ENCODE measurements around the gene GPD2. TPM values are rescaled to one million over a fixed set of nuclear protein-coding genes. Genes with fewer than 3 reads are reported as not detected.

The GPD2 gene
- total RNA-seq, 1 experiment from 2014 or later, result 58.3 TPM

DNA sequence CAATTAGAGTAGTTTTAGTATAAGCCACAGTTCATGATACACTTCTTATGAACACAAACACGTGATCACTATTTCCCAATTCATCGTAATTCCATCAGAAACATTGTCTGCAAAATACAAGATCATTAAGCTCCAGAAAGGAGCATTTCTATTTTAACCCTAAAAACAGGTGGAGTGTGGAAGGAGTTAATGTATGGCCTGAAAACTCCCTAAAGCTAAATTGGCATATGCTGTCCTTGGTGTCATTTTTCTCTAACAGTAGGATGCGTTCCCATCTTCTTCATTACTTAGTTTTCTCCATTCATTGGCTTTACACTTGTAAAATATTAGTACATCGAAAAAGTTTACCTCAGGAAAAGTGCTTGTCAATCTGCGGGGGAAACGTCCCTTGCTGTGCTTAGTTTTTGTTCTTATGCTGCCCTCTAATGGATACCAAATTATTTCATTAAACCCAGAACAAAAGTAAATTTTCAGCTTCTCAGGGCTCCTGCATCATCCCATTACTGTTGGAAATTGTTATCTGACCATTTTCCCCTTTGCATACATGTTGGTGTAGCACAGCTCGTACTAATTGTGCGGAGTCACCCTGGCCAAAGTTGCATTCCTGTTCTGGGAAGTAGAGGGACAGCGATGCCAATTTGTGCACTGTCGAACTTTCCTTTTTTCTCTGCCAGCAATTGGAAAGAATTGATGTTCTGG is 153.4 kb downstream of the GPD2 start:
- peaks cover 13% of the 10 kb centered on the region; the same call in 1 of the 2 replicates for H3K4me1 ChIP-seq
- ChIA-PET POLR2A (no interaction called here), CTCF (interaction anchor here (0.6 to 1.5 kb wide), 6 partner anchors 184 to 847 kb away, joined by 3 to 7 read pairs (median 3); no protein-coding TSS in a partner anchor)
- Mint-ChIP-seq H3K36me3 (ENCODE audit: insufficient read depth, unreplicated experiment) (no peaks in the 10 kb centered on the region), H3K4me1 (ENCODE audit: low read depth, unreplicated experiment) (peaks cover 13% of the 10 kb centered on the region), H3K27ac (ENCODE audit: unreplicated experiment) (no peak overlapping the region), H3K27me3 (ENCODE audit: insufficient read depth, unreplicated experiment) (no peaks in the 10 kb centered on the region), H3K4me3 (ENCODE audit: unreplicated experiment) (no peak overlapping the region), H3K9me3 (ENCODE audit: unreplicated experiment) (no peaks in the 10 kb centered on the region)
- TF ChIP-seq, protein P1, sequence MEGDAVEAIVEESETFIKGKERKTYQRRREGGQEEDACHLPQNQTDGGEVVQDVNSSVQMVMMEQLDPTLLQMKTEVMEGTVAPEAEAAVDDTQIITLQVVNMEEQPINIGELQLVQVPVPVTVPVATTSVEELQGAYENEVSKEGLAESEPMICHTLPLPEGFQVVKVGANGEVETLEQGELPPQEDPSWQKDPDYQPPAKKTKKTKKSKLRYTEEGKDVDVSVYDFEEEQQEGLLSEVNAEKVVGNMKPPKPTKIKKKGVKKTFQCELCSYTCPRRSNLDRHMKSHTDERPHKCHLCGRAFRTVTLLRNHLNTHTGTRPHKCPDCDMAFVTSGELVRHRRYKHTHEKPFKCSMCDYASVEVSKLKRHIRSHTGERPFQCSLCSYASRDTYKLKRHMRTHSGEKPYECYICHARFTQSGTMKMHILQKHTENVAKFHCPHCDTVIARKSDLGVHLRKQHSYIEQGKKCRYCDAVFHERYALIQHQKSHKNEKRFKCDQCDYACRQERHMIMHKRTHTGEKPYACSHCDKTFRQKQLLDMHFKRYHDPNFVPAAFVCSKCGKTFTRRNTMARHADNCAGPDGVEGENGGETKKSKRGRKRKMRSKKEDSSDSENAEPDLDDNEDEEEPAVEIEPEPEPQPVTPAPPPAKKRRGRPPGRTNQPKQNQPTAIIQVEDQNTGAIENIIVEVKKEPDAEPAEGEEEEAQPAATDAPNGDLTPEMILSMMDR (IDR thresholded peaks at IDR 0.05; ENCODE audit: insufficient read depth in 1 of 2, low read depth in 1 of 2, low read length in 1 of 2, severe bottlenecking in 1 of 2, unreplicated experiment in 1 of 2), result peak; percentile 49 to 51
- DNase-seq, result peak in 1 of 2 experiments; percentile 33
- no TSS peak for BruUV-seq (replicated peaks)
- no peaks in the 10 kb centered on the region for H3K27me3 ChIP-seq (replicated peaks; ENCODE audit: control insufficient read depth, insufficient read depth, low read length)
- intact Hi-C loops (cut with micrococcal nuclease; ENCODE audit: unreplicated experiment), result loop anchor here (1.0 to 10.0 kb wide), 10 partner anchors 153 to 1212 kb away; partner anchors contain the start of gene GPD2
- H3K36me3 ChIP-seq (ENCODE audit: control insufficient read depth, insufficient read depth, low read length), result no peaks in the 10 kb centered on the region
- H3K9me3 ChIP-seq, result no peaks in the 10 kb centered on the region
- no peak overlapping the region for H3K4me3 ChIP-seq (ENCODE audit: low read depth, low read length)

DNA sequence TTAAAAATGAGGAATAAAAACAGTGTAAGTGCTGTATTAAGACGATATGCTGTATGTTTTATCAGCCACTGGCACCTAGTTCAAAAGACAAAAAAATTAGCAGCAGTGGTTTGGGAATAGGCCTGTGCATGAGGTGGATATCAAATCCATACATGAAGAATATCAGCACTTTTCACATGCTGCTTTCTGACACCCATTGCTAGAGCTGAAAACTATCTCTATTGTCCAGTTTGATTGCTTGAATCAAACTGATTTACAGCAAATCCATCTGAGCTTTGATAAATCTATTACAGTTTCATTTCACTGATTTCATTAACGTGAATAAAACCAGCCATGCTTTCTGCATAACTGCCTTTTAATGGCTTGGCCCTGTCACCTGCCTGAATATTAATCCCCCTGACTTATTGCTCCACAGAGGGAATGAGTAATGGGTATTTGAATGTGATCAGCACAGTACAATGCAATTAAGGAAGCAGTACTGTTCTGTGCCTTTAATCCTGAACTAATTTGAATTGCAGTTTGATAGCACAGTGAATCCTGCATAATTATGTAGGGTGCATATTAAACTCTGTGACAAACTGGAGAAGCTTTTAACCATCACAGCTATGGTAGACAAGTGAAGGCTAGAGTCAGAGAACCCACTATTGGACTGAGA is 154.0 kb downstream of the GPD2 start:
- Mint-ChIP-seq H3K27me3 (ENCODE audit: insufficient read depth, unreplicated experiment) (no peaks in the 10 kb centered on the region), H3K36me3 (ENCODE audit: insufficient read depth, unreplicated experiment) (no peaks in the 10 kb centered on the region), H3K27ac (ENCODE audit: unreplicated experiment) (no peak overlapping the region), H3K4me3 (ENCODE audit: unreplicated experiment) (no peak overlapping the region), H3K4me1 (ENCODE audit: low read depth, unreplicated experiment) (peaks cover 13% of the 10 kb centered on the region), H3K9me3 (ENCODE audit: unreplicated experiment) (no peaks in the 10 kb centered on the region)
- ChIA-PET POLR2A (no interaction called here), CTCF (interaction anchor here (0.6 to 1.5 kb wide), 6 partner anchors 184 to 848 kb away, joined by 3 to 7 read pairs (median 3); no protein-coding TSS in a partner anchor)
- DNase-seq, result no peak
- TF ChIP-seq, protein P1 (IDR thresholded peaks at IDR 0.05; ENCODE audit: insufficient read depth in 1 of 2, low read depth in 1 of 2, low read length in 1 of 2, severe bottlenecking in 1 of 2, unreplicated experiment in 1 of 2), result no peak
- intact Hi-C loops (cut with micrococcal nuclease; ENCODE audit: unreplicated experiment), result loop anchor here (5.0 to 10.0 kb wide), 3 partner anchors 433 to 602 kb away; no protein-coding TSS in a partner anchor
- H3K4me3 ChIP-seq (ENCODE audit: low read depth, low read length), result no peak overlapping the region
- H3K27me3 ChIP-seq (replicated peaks; ENCODE audit: control insufficient read depth, insufficient read depth, low read length), result no peaks in the 10 kb centered on the region
- BruUV-seq (replicated peaks), result no TSS peak
- H3K9me3 ChIP-seq, result no peaks in the 10 kb centered on the region
- peaks cover 13% of the 10 kb centered on the region; the same call in 1 of the 2 replicates for H3K4me1 ChIP-seq
- H3K36me3 ChIP-seq (ENCODE audit: control insufficient read depth, insufficient read depth, low read length), result no peaks in the 10 kb centered on the region

GRCh38 chr2:156592809-156593593 is 156.8 kb downstream of the GPD2 start:
- Mint-ChIP-seq H3K9me3 (ENCODE audit: unreplicated experiment) (no peaks in the 10 kb centered on the region), H3K36me3 (ENCODE audit: insufficient read depth, unreplicated experiment) (peaks cover 2% of the 10 kb centered on the region), H3K4me1 (ENCODE audit: low read depth, unreplicated experiment) (peaks cover 13% of the 10 kb centered on the region), H3K27me3 (ENCODE audit: insufficient read depth, unreplicated experiment) (no peaks in the 10 kb centered on the region), H3K4me3 (ENCODE audit: unreplicated experiment) (peak overlapping the region; percentile 12), H3K27ac (ENCODE audit: unreplicated experiment) (no peak overlapping the region)
- H3K36me3 ChIP-seq (ENCODE audit: control insufficient read depth, insufficient read depth, low read length), result no peaks in the 10 kb centered on the region
- H3K4me3 ChIP-seq (ENCODE audit: low read depth, low read length), result no peak overlapping the region
- intact Hi-C loops (cut with micrococcal nuclease; ENCODE audit: unreplicated experiment), result loop anchor here (2.0 to 10.0 kb wide), 4 partner anchors 188 to 599 kb away; no protein-coding TSS in a partner anchor
- BruUV-seq (replicated peaks), result no TSS peak
- POLR2A ChIA-PET, result no interaction called here
- H3K9me3 ChIP-seq, result no peaks in the 10 kb centered on the region
- peaks cover 13% of the 10 kb centered on the region; the same call in 1 of the 2 replicates for H3K4me1 ChIP-seq
- peak; percentile 20 to 48 for DNase-seq
- TF ChIP-seq, protein P1 (IDR thresholded peaks at IDR 0.05; ENCODE audit: insufficient read depth in 1 of 2, low read depth in 1 of 2, low read length in 1 of 2, severe bottlenecking in 1 of 2, unreplicated experiment in 1 of 2), result no peak
- H3K27me3 ChIP-seq (replicated peaks; ENCODE audit: control insufficient read depth, insufficient read depth, low read length), result no peaks in the 10 kb centered on the region
- CTCF ChIA-PET, result interaction anchor here (1.2 kb wide), 1 partner anchor 259 kb away, joined by 3 read pairs; no protein-coding TSS in a partner anchor

Measured in Caco-2 (cell line).